ENCODE data around the gene COL3A1.

Gene COL3A1

DNA sequence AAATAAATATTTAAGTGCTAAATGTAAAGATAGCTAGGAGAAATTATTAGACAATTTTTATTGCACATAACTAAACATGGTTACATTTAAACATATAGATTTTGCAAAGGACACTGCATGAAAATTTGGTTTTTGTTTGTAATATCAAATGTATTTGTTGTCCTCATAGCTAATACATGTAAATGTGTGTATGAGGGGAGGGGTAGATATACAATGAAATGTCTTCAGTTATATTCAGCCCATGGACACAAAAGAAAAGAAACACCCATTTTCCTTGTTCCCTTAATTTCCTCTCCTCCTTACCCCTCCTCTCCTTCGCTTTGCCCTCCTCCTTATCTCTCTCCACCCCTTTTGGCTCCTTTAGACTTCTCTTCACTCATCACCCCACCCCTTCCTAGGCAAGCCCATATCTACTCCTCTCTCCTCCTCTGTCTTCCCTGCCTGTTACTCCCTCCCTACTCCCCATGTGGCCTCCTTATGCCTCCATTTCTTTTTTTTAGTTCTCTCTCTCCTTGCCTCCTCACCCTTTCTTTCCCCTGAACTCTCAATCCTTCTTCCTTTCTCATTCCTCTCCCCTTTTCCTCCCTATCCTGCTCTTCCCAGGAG is 1.4 kb downstream of the COL3A1 start:
- DNase-seq (ENCODE audit: low read depth): no peak

GRCh38 chr2:188976545-188977268 is 2.5 kb downstream of the COL3A1 start:
- DNase-seq (ENCODE audit: low read depth): no peak

DNA sequence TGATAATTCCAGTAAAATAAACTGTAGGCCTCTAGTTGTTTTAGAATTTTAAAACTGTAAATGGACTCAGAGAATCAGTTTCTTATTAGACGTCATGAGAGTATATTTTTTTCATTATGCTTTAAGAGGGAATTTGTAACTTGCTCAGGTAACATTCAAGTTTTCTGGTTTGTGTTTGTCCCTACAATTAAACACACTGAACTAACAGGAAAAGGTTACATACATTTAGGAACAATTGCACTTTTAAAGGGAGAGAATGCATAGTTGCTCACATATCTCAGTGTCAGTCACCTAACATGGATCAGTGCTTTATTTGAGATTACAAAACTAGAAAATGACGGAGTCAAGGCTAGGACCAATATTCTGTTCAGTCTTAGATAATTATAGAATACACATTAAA is 3.1 kb downstream of the COL3A1 start:
- DNase-seq (ENCODE audit: low read depth): no peak

DNA sequence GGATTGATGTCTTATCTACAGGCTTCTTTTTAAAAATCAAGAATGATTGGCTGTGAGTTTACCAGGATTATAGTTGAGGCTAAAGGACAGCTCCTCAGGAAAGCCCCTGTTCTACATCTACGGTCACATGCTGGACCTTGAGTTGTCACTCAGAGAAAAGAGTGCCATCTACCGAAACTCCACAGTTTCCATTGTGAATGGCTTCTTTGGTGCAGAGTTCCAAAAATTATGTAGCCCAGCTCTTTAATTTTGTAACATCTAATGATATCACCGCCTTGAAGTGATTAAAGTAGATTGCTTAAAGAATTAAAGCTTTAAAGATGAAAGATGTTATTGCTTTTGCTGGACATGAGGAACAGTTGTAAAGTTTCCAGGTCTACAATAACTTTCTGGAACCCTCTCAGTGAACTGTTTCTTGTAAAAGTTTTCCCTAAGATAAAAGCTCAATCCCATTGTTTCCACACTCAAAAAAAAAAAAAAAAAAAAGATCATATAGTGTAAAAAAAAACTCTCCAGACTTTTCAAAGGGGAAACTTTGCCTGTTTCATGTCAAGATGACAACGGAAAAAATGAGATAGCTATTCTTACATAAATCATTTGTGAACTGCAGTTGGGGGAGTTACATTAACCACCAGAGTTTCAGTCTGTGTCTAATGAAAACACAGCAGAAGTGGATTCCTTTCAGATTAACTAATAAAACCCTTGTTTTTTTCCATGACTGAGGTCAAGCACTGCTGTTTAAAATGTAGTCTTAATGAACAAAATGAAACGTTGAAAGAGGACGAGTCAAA is 4.3 kb downstream of the COL3A1 start:
- DNase-seq (ENCODE audit: low read depth): no peak

DNA sequence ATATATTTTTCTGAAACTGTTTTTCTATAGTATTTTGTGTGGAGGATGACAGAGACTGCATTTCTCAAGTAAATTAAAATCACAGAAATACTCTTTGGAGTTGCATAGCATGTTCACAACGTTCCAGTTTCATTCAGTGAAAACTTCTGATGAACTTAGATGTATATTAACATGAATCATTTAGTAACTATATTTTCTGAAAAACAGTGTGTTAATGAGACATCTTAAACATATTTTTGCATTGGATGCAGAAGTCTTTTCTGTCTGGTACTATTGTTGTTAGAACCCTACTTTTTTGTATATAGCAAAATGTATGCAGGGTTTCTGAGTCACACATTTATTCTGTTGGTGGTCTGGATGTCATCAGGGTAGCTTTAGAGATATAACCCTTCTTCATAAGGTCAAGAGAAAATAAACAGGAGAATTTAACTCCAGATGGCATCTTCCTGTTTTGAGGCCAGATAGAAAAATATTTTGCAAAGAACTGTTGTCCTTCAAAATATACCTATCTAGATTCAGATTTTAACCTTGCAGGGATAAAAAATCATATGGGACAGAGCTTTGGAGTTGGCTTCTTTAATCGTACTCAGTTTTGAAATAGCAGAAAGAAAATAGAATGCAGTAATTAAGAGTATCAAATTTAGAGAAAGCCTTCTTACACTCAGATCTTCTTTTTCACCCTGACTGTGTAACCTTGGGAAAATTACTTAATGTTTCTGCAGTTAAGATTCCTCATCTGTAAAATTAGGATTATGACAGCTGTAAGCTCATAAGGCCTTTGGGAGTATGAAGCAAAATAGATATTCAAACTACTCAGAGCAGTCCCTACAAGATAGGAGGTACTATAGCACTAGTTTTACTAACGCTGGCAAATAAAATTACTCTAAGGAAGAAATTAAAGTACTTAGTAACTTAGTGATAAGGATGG is 5.3 kb downstream of the COL3A1 start:
- no peak for DNase-seq (ENCODE audit: low read depth)

DNA sequence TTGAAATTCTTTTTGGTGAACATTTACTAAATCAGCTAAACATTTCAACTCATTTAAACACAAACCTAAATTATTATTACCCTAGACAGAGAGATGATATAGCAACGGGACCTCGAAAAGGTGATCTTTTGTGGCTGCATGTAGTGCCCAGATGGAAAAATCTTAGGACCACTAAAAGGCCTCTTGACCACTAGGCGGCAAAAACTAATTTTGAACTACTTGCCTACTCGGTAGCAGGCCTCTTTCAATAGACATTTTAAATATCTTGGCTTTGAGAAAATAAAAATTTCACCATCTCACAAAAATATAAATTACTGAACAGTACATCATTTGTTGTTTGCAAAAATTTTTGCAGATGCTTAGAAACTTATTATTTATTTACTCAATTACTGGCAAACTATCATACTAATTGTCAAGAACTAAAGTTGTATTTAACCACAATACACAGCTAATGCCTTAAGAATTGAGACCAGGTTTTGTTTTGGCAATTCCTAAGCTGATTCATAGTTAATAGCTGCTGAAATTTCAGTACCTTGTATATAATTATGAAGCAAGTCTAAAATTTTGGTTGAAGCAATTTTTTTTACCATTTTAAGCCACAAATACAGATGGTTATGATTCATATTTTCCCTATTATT is 9.4 kb downstream of the COL3A1 start:
- DNase-seq (ENCODE audit: low read depth): no peak

DNA sequence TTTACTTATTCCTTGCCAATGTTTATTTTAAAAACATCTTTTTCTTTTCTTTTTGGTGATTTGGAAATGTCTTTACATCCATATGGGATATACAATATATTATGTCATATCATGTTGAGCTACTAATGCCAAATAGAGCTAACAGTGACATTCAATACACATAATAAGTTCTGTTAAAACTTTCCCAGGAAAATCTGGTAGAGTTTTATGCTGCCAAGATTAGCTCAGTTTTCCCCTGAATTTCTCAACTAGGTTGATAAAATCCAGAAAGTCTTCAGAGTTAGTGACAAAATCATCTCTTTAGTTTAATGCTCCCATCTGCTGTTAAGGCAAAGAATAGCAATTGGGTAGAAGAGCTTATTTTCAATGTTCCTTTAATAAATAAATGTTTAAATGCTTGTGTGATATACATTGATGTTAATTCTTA is 9.9 kb downstream of the COL3A1 start:
- DNase-seq (ENCODE audit: low read depth): no peak

- DNase-seq (ENCODE audit: low read depth): no peak
Observed at GRCh38 chr2:188984680-188985079, 10.5 kb downstream of the COL3A1 start.

- no peak for DNase-seq (ENCODE audit: low read depth)
Observed at GRCh38 chr2:188986839-188987238, 12.7 kb downstream of the COL3A1 start.

DNA sequence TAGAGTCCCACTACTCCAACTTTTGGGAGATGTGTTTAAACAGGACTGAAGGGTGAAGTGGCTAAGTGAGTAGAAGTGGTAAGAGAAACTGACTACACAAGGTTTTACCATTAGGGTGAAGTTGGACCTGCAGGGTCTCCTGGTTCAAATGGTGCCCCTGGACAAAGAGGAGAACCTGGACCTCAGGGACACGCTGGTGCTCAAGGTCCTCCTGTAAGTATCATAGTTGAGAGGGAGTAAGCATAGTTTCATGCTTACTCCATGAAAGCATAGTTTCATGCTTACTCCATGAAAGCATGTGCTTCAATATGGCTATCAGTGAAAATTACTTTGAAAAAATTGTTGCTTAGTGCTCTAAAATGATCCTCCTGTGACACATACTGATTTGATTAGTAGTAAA is 19.1 kb downstream of the COL3A1 start:
- no peak for DNase-seq (ENCODE audit: low read depth)

- DNase-seq (ENCODE audit: low read depth): no peak
Observed at GRCh38 chr2:188997263-188997662, 23.1 kb downstream of the COL3A1 start.

GRCh38 chr2:189000221-189000620 is 26.0 kb downstream of the COL3A1 start:
- no peak for DNase-seq (ENCODE audit: low read depth)

DNA sequence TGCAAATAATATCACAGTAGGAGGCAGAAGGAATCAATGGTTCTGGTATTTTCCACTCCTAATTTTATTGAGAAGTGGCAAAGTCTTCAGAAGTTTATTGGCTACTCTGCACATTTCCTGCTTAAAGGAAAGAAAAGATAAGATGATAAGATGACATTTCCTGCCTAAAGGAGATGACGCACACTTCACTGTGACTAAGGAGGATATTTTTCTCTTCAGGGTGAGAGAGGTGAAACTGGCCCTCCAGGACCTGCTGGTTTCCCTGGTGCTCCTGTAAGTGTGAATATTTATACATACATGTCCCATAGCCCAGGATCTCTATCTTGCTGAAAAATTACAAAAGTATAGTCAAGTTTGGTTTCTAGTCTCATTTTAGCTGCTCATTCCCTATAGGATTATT is 27.9 kb downstream of the COL3A1 start:
- DNase-seq (ENCODE audit: low read depth): no peak

- DNase-seq (ENCODE audit: low read depth): no peak
Observed at GRCh38 chr2:189008555-189009262, 34.5 kb downstream of the COL3A1 start.

- no peak for DNase-seq (ENCODE audit: low read depth)
Observed at GRCh38 chr2:189010536-189010935, 36.4 kb downstream of the COL3A1 start.

GRCh38 chr2:189012351-189012750 is 38.2 kb downstream of the COL3A1 start:
- no peak for DNase-seq (ENCODE audit: low read depth)

DNA sequence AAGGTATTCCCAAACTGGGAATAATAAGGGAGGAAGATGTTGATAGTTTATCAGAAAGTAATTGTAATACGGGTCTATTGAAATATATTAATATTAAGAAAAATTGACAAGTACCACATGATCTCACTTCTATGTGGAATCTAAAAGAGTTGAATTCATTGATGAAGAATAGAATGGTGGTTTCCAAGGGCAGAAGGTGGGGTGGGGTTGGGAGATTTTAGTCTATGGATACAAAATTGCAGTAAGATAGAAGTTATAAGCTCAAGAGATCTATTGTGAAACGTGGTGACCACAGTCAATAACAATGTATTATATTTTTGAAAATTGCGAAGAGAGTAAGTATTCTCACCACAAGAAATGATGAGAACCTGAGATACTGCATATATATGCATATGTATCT is 38.9 kb downstream of the COL3A1 start:
- no peak for DNase-seq (ENCODE audit: low read depth)

- DNase-seq (ENCODE audit: low read depth): no peak
Observed at GRCh38 chr2:189013671-189014448, 39.7 kb downstream of the COL3A1 start.

DNA sequence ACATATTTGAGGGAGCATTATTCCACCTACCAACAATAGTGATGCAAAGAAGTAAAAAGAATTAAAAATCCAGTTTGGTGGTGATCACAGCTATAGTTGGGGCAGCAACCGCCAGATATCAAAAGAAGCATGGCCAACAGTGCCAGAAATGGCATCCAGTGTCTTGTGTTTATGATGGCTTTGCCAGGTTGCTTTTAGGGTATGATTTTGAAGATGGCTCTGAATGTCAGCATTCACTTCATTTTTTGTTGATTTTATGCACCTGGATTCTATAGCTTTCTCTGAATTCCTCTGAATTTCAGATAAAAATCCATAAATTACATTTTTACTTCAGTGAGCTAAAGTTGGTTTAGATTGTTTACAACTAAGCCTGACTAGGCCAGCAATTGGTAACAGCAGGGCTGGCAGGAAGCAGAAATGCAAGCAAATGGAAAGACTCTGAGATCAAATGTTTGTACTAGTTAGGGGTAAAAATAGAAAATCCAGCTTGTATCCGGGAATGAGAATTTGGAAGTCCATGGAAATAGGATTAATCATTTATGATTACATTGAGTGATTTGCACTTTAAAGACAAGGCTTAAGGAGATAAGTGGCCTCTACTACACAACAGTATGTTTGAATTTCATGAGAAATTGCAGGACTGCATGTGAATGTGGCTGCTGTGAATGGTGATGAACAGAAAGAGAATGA is 40.4 kb downstream of the COL3A1 start:
- DNase-seq (ENCODE audit: low read depth): no peak

DNA sequence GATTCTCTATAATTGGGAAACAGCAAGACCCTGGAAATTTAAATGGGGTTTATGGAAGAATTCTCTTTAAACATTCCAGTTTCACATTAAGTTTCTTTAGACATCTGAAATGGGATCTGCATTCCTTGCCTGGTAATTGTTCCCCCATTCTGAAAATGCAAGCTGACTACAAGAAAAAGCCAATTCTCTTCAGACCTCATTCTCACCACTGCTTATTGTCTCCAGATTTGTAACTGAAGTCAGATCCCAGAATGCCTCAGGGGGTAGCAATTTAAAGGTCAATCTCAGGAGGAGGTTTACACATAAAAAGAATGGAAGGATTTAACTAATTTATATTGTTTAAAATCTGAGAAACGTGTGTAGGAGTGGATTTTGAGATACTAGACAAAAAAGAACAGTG is 41.2 kb downstream of the COL3A1 start:
- DNase-seq (ENCODE audit: low read depth): no peak

Data from CMK (cell line).